ENCODE results near the gene ALK. TPM values are rescaled to one million over a fixed set of nuclear protein-coding genes. Genes with fewer than 3 reads are reported as not detected.

ALK gene
- total RNA-seq, 1 donor = under 0.01 TPM

DNA sequence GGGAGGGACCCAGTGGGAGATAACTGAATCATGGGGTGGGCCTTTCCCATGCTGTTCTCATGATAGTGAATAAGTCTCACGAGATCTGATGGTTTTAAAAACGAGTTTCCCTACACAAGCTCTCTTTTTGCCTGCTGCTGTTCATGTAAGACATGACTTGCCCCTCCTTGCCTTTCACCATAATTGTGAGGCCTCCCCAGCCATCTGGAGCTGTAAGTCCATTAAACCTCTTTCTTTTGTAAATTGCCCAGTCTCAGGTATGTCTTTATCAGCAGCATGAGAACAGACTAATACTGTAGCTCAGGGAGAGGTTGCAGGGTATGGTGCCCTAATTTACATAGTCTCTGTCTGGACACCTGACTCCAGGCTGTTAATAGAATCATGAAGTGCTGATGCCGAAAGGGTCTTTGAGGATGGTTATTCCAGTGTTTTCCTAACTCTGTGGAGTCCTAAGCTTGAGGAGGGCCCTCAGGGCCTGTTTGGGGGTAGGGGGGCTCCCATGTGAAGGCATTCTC lies 343.2 kb downstream of the ALK start:
- no peak for DNase-seq (ENCODE audit: insufficient read length, low spot score, missing footprints)
- Histone ChIP-seq H3K27ac (ENCODE audit: low read depth, low read length) (no peak overlapping the region), H2AFZ (ENCODE audit: low read length) (no peak overlapping the region), H3K36me3 (ENCODE audit: insufficient read depth, low read length) (no peaks in the 10 kb centered on the region), H3K79me2 (ENCODE audit: insufficient read depth, low read length) (no peaks in the 10 kb centered on the region), H3K4me3 (ENCODE audit: insufficient read depth, low read length) (no peak overlapping the region), H3K4me1 (ENCODE audit: insufficient read depth, low read length) (peaks cover 6% of the 10 kb centered on the region), H4K20me1 (ENCODE audit: insufficient read depth, low read length) (no peaks in the 10 kb centered on the region), H3K9me3 (ENCODE audit: low read depth, low read length) (no peaks in the 10 kb centered on the region), H3K4me2 (ENCODE audit: insufficient read depth, low read length) (no peak overlapping the region), H3K27me3 (ENCODE audit: insufficient read depth, low read length) (peaks cover 47% of the 10 kb centered on the region)
- no peak for TF ChIP-seq CTCF (IDR thresholded peaks at IDR 0.05; ENCODE audit: extremely low read depth, low read depth, low read length)

DNA sequence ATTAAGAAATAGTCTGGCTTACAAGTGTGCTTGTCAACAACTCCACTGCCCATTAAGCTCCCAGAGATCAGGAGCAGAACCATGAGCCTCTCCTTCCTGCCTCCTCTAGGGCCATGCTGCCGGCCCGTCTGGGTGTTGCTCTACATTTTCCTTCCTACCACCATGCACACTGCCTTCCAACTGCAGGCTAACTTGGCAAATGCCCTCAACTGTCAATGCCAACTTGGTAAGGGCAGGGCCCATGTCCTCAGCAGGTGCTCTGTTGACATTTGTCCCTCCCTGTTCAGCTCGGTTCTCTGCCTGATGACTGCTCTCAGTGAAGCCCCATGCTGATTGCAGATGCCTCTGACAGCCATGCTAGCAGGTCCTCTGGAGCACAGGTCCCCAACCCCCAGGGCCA lies 345.2 kb downstream of the ALK start:
- Histone ChIP-seq H3K9me3 (ENCODE audit: low read depth, low read length) (no peaks in the 10 kb centered on the region), H3K79me2 (ENCODE audit: insufficient read depth, low read length) (no peaks in the 10 kb centered on the region), H3K27ac (ENCODE audit: low read depth, low read length) (no peak overlapping the region), H3K36me3 (ENCODE audit: insufficient read depth, low read length) (no peaks in the 10 kb centered on the region), H2AFZ (ENCODE audit: low read length) (no peak overlapping the region), H3K4me3 (ENCODE audit: insufficient read depth, low read length) (no peak overlapping the region), H3K4me2 (ENCODE audit: insufficient read depth, low read length) (no peak overlapping the region), H3K4me1 (ENCODE audit: insufficient read depth, low read length) (peaks cover 6% of the 10 kb centered on the region), H3K27me3 (ENCODE audit: insufficient read depth, low read length) (peaks cover 39% of the 10 kb centered on the region), H4K20me1 (ENCODE audit: insufficient read depth, low read length) (no peaks in the 10 kb centered on the region)
- no peak for TF ChIP-seq CTCF (IDR thresholded peaks at IDR 0.05; ENCODE audit: extremely low read depth, low read depth, low read length)
- no peak for DNase-seq (ENCODE audit: insufficient read length, low spot score, missing footprints)

DNA sequence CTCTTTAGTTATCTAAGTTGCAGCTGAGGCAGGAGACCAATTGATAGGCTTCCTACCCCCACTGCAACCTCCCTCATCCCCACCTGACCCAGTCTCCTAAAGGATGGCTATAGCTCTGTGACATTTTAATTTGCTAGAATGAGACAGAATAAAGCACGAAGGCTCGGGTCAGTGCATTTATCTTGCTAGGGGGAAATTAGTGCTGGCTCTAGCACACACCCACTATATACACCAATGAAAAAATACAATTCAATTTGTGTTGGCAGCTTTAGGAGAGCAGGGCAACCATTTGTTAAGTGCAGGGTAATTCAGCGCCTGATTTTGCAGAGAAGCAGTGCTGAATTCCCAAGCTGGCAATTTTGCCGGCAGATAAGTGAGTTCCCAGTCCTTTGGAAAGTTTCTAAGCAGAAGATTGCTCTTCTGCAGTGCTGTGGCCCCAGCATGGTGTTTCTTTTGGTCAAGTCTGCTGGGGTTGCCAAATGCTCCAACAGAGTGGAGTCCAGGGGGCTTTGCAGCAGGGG lies 346.0 kb downstream of the ALK start:
- no peak for DNase-seq (ENCODE audit: insufficient read length, low spot score, missing footprints)
- no peaks in the 10 kb centered on the region for H3K9me3 ChIP-seq (ENCODE audit: low read depth, low read length)
- peaks cover 6% of the 10 kb centered on the region for H3K4me1 ChIP-seq (ENCODE audit: insufficient read depth, low read length)
- H3K27ac ChIP-seq (ENCODE audit: low read depth, low read length) = no peak overlapping the region
- no peak overlapping the region for H2AFZ ChIP-seq (ENCODE audit: low read length)
- H3K27me3 ChIP-seq (ENCODE audit: insufficient read depth, low read length) = peaks cover 34% of the 10 kb centered on the region
- no peak overlapping the region for H3K4me2 ChIP-seq (ENCODE audit: insufficient read depth, low read length)
- no peak overlapping the region for H3K4me3 ChIP-seq (ENCODE audit: insufficient read depth, low read length)
- H4K20me1 ChIP-seq (ENCODE audit: insufficient read depth, low read length) = no peaks in the 10 kb centered on the region
- H3K79me2 ChIP-seq (ENCODE audit: insufficient read depth, low read length) = no peaks in the 10 kb centered on the region
- H3K36me3 ChIP-seq (ENCODE audit: insufficient read depth, low read length) = no peaks in the 10 kb centered on the region
- TF ChIP-seq CTCF (IDR thresholded peaks at IDR 0.05; ENCODE audit: extremely low read depth, low read depth, low read length) = no peak

DNA sequence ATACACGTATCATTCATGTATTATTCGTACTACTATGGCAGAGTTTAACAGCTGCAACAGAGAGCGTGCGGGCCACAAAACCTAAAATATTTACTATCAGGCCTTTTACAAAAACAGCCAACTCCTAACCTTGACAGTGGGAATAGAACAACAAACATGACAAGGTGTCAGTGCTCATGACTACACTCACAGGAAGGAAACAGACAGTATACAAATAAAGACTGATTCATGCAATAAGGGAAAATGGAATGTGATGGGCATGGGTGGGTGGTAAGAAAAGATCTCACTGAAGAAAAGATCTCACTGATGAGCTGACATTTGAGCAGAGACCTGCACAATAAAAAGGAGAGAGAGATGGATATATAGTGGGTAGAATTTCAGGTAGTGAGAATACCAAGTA lies 347.8 kb downstream of the ALK start:
- Histone ChIP-seq H3K9me3 (ENCODE audit: low read depth, low read length) (no peaks in the 10 kb centered on the region), H3K36me3 (ENCODE audit: insufficient read depth, low read length) (no peaks in the 10 kb centered on the region), H2AFZ (ENCODE audit: low read length) (no peak overlapping the region), H3K4me1 (ENCODE audit: insufficient read depth, low read length) (no peaks in the 10 kb centered on the region), H3K4me3 (ENCODE audit: insufficient read depth, low read length) (no peak overlapping the region), H3K27me3 (ENCODE audit: insufficient read depth, low read length) (peaks cover 42% of the 10 kb centered on the region), H3K27ac (ENCODE audit: low read depth, low read length) (no peak overlapping the region), H3K79me2 (ENCODE audit: insufficient read depth, low read length) (no peaks in the 10 kb centered on the region), H3K4me2 (ENCODE audit: insufficient read depth, low read length) (no peak overlapping the region), H4K20me1 (ENCODE audit: insufficient read depth, low read length) (no peaks in the 10 kb centered on the region)
- no peak for DNase-seq (ENCODE audit: insufficient read length, low spot score, missing footprints)
- TF ChIP-seq CTCF (IDR thresholded peaks at IDR 0.05; ENCODE audit: extremely low read depth, low read depth, low read length) = no peak

Measured in osteoblast (primary cell).